ENCODE data around the gene UPK1A.

GRCh38 chr19:35629332-35629633 lies 37.0 kb upstream of the UPK1A start:
- TF ChIP-seq SP1 (IDR thresholded peaks at IDR 0.05) (no peak), BHLHE40 (IDR thresholded peaks at IDR 0.05; ENCODE audit: borderline replicate concordance) (no peak), NFRKB (IDR thresholded peaks at IDR 0.05) (no peak)
- TF ChIP-seq, protein P1, sequence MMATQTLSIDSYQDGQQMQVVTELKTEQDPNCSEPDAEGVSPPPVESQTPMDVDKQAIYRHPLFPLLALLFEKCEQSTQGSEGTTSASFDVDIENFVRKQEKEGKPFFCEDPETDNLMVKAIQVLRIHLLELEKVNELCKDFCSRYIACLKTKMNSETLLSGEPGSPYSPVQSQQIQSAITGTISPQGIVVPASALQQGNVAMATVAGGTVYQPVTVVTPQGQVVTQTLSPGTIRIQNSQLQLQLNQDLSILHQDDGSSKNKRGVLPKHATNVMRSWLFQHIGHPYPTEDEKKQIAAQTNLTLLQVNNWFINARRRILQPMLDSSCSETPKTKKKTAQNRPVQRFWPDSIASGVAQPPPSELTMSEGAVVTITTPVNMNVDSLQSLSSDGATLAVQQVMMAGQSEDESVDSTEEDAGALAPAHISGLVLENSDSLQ (IDR thresholded peaks at IDR 0.05), result no peak
